Testis (tissue), 2 donors: ENCODE data around the gene KLC1.

Experiments used
- POLR2A ChIP-seq: fragments of 450-650 bp; IDR thresholded peaks from one replicate; pipeline ENCODE4 v1.6.1; 2017; ENCODE audit warnings: antibody characterized with exemption, mild to moderate bottlenecking, moderate library complexity
- TF ChIP-seq, protein P1 (sequence below), 3 experiments: fragments of 450-650 bp in 2 of 3; fragments of 200-600 bp in 1 of 3; sonication (generic) in 1 of 3; IDR thresholded peaks; one replicate each; pipeline ENCODE4 v1.5.1; 2016 to 2019; ENCODE audit warnings: antibody characterized with exemption in 3 of 3, mild to moderate bottlenecking in 2 of 3, moderate library complexity in 1 of 3

DNA sequence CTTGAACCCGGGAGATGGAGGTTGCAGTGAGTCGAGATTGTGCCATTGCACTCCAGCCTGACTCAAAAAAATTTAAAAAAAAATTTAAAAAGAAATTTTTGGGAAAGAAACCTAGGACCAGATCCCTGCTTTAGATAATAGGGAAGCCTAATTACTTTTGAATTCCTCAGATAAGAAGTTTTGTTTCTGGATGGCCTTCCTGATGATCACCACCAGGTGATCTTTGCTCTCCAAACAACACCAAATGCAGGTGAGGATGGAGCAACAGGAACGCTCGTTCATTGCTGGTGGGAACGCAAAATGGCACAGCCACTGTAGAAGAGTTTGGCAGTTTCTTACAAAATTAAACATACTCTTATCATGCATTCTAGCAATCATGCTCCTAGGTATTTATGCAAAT, 28.5 kb upstream of the KLC1 start:
- no peak for TF ChIP-seq POLR2A
- TF ChIP-seq, protein P1, sequence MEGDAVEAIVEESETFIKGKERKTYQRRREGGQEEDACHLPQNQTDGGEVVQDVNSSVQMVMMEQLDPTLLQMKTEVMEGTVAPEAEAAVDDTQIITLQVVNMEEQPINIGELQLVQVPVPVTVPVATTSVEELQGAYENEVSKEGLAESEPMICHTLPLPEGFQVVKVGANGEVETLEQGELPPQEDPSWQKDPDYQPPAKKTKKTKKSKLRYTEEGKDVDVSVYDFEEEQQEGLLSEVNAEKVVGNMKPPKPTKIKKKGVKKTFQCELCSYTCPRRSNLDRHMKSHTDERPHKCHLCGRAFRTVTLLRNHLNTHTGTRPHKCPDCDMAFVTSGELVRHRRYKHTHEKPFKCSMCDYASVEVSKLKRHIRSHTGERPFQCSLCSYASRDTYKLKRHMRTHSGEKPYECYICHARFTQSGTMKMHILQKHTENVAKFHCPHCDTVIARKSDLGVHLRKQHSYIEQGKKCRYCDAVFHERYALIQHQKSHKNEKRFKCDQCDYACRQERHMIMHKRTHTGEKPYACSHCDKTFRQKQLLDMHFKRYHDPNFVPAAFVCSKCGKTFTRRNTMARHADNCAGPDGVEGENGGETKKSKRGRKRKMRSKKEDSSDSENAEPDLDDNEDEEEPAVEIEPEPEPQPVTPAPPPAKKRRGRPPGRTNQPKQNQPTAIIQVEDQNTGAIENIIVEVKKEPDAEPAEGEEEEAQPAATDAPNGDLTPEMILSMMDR (IDR thresholded peaks at IDR 0.05), result no peak
